ENCODE data around the gene MPND. TPM values are rescaled to one million over a fixed set of nuclear protein-coding genes. Genes with fewer than 3 reads are reported as not detected.
A peak's percentile ranks its signal among the peaks of the same experiment; 100 is the strongest.

Gene MPND
- total RNA-seq, 4 donors from 2014 or later, result 4.4 to 10.6 (median 7.8) TPM

GRCh38 chr19:4365341-4365740 is 22.0 kb downstream of the MPND start:
- intact Hi-C loops (cut with DNase I; ENCODE audit: low total_unique reads), result no loop called here
- 78% methylated on average over 8 to 16 of the region's 16 CpGs for WGBS, 2 donors
- TF ChIP-seq CTCF (IDR thresholded peaks at IDR 0.05) (no peak), POLR2A (IDR thresholded peaks at IDR 0.05) (no peak)
- DNase-seq (ENCODE audit: low spot score in 2 of 2), result peak in 1 of 2 donors; percentile 89
- no peak overlapping the region for H3K4me3 ChIP-seq (ENCODE audit: low read depth, poor library complexity, severe bottlenecking)

GRCh38 chr19:4365791-4366665 is 22.7 kb downstream of the MPND start:
- H3K4me3 ChIP-seq (ENCODE audit: low read depth, poor library complexity, severe bottlenecking), result no peak overlapping the region
- TF ChIP-seq POLR2A (IDR thresholded peaks at IDR 0.05) (no peak), CTCF (IDR thresholded peaks at IDR 0.05) (no peak)
- WGBS, 2 donors, result 94 to 98% methylated on average over 13 to 19 of the region's 19 CpGs
- peak in 1 of 2 donors; percentile 82 for DNase-seq (ENCODE audit: low spot score in 2 of 2)
- intact Hi-C loops (cut with DNase I; ENCODE audit: low total_unique reads), result no loop called here

- WGBS, 2 donors, result 91% methylated on average over 16 of the region's 16 CpGs
- no peak overlapping the region for H3K4me3 ChIP-seq (ENCODE audit: low read depth, poor library complexity, severe bottlenecking)
- intact Hi-C loops (cut with DNase I; ENCODE audit: low total_unique reads), result no loop called here
Observed at GRCh38 chr19:4366666-4367335, 23.4 kb downstream of the MPND start.

GRCh38 chr19:4367336-4367723 is 24.0 kb downstream of the MPND start:
- 85 to 88% methylated on average over 5 to 10 of the region's 10 CpGs for WGBS, 2 donors
- intact Hi-C loops (cut with DNase I; ENCODE audit: low total_unique reads), result no loop called here
- no peak for TF ChIP-seq CTCF (IDR thresholded peaks at IDR 0.05)
- no peak for TF ChIP-seq POLR2A (IDR thresholded peaks at IDR 0.05)
- H3K4me3 ChIP-seq (ENCODE audit: low read depth, poor library complexity, severe bottlenecking), result no peak overlapping the region
- DNase-seq (ENCODE audit: low spot score in 2 of 2), result peak in 1 of 2 donors; percentile 82

More at GRCh38 chr19:4366666-4367335, 23.4 kb downstream of the MPND start:
- TF ChIP-seq CTCF (IDR thresholded peaks at IDR 0.05), result no peak
- TF ChIP-seq POLR2A (IDR thresholded peaks at IDR 0.05), result no peak
- DNase-seq (ENCODE audit: low spot score in 2 of 2), result peak in 1 of 2 donors; percentile 83

- no peak for DNase-seq (ENCODE audit: low spot score in 2 of 2)
- no peak overlapping the region for H3K4me3 ChIP-seq (ENCODE audit: low read depth, poor library complexity, severe bottlenecking)
- TF ChIP-seq POLR2A (IDR thresholded peaks at IDR 0.05), result no peak
- TF ChIP-seq CTCF (IDR thresholded peaks at IDR 0.05), result no peak
- WGBS, 2 donors, result 70 to 85% methylated on average over 12 of the region's 13 CpGs
- intact Hi-C loops (cut with DNase I; ENCODE audit: low total_unique reads), result no loop called here
Observed at GRCh38 chr19:4367781-4368127, 24.4 kb downstream of the MPND start.
